ENCODE results near the gene ELL.
"Not testable (repeated sequence)": the region's sequence is repeated elsewhere in the genome, so short reads cannot be mapped to it uniquely, and the experiment has no call there.

Gene ELL

GRCh38 chr19:18418483-18419194, 103.2 kb downstream of the ELL start:
- peak; percentile 62 for DNase-seq

- no peak for DNase-seq
Measured at GRCh38 chr19:18418029-18418482, 103.8 kb downstream of the ELL start.

- DNase-seq: peak; percentile 69
Measured at GRCh38 chr19:18417250-18418028, 104.4 kb downstream of the ELL start.

GRCh38 chr19:18416778-18417249, 105.1 kb downstream of the ELL start:
- peak; percentile 91 for DNase-seq

GRCh38 chr19:18415178-18415867, 106.5 kb downstream of the ELL start:
- DNase-seq: no peak

- no peak for DNase-seq
Measured at GRCh38 chr19:18414504-18415177, 107.2 kb downstream of the ELL start.

GRCh38 chr19:18412610-18413239, 109.1 kb downstream of the ELL start:
- DNase-seq: no peak

- DNase-seq: peak; percentile 62
Measured at GRCh38 chr19:18408053-18408476, 113.8 kb downstream of the ELL start.

GRCh38 chr19:18406749-18407148, 115.1 kb downstream of the ELL start:
- no peak for DNase-seq

- DNase-seq: not testable (repeated sequence)
Measured at GRCh38 chr19:18405754-18406153, 116.1 kb downstream of the ELL start.

GRCh38 chr19:18402455-18403248, 119.2 kb downstream of the ELL start:
- DNase-seq: not testable (repeated sequence)

- peak; percentile 81 for DNase-seq
Measured at GRCh38 chr19:18401580-18402112, 120.2 kb downstream of the ELL start.

- no peak for DNase-seq
Measured at GRCh38 chr19:18399008-18399407, 122.9 kb downstream of the ELL start.

- DNase-seq: peak; percentile 85
Measured at GRCh38 chr19:18397242-18398202, 124.3 kb downstream of the ELL start, which contains the start of gene LRRC25. Gene LRRC25, minus strand, starts transcription at chr19:18397622. Its CDS starts 659 bp downstream, at chr19:18396963.

GRCh38 chr19:18396471-18397241, 125.2 kb downstream of the ELL start:
- DNase-seq: no peak

GRCh38 chr19:18393836-18394235, 128.0 kb downstream of the ELL start:
- peak; percentile 48 for DNase-seq

GRCh38 chr19:18392926-18393325, 128.9 kb downstream of the ELL start:
- no peak for DNase-seq

Data from CD4-positive, alpha-beta T cell treated with Interleukin-15 for 1 hour (primary cell).